Mesenchymal stem cell (in vitro differentiated cells and primary cell): ENCODE results near the gene ADAMTSL3.

Experiments
- DNase-seq: peaks from one replicate; pipeline ENCODE4 v3.0.0-alpha.2; 2013
- H2AFZ ChIP-seq: one replicate; pipeline ENCODE4 v1.6.1; 2013; ENCODE audit warnings: low read depth, mild to moderate bottlenecking, control low read depth, inconsistent platforms, low read length, moderate library complexity
- H2AK5ac ChIP-seq: 2 replicates; pipeline ENCODE4 v1.6.1; 2013; ENCODE audit warnings: low read length, moderate library complexity, mild to moderate bottlenecking, inconsistent platforms; ENCODE audit not compliant: severe bottlenecking
- H2BK120ac ChIP-seq: one replicate; pipeline ENCODE4 v1.6.1; 2013; ENCODE audit warnings: low read depth, mild to moderate bottlenecking, inconsistent platforms, low read length, moderate library complexity
- H2BK12ac ChIP-seq, 2 experiments: one replicate each; pipeline ENCODE4 v1.6.1; 2013; ENCODE audit warnings: inconsistent platforms in 2 of 2, low read length in 2 of 2, mild to moderate bottlenecking in 2 of 2, moderate library complexity in 2 of 2, control low read depth in 1 of 2
- H2BK15ac ChIP-seq: one replicate; pipeline ENCODE4 v1.6.1; 2013; ENCODE audit warnings: mild to moderate bottlenecking, low read depth, inconsistent platforms; ENCODE audit not compliant: poor library complexity, severe bottlenecking
- H2BK5ac ChIP-seq: 2 replicates; pipeline ENCODE4 v1.6.1; 2013; ENCODE audit warnings: low read depth, mild to moderate bottlenecking, low read length, control low read depth, inconsistent platforms; ENCODE audit not compliant: poor library complexity, severe bottlenecking
- H3K14ac ChIP-seq, 2 experiments: one replicate each; pipeline ENCODE4 v1.6.1; 2013; ENCODE audit warnings: inconsistent platforms in 2 of 2, low read length in 2 of 2, control low read depth in 1 of 2, mild to moderate bottlenecking in 1 of 2, moderate library complexity in 1 of 2
- H3K18ac ChIP-seq, 2 experiments: one replicate each; pipeline ENCODE4 v1.6.1; 2013; ENCODE audit warnings: inconsistent platforms in 2 of 2, low read length in 2 of 2, control low read depth in 1 of 2, low read depth in 1 of 2, mild to moderate bottlenecking in 1 of 2
- H3K23ac ChIP-seq, 2 experiments: one replicate each; pipeline ENCODE4 v1.6.1; 2013; ENCODE audit warnings: inconsistent platforms in 2 of 2, low read length in 2 of 2, mild to moderate bottlenecking in 2 of 2, moderate library complexity in 2 of 2, control low read depth in 1 of 2
- H3K27ac ChIP-seq: 2 replicates; pipeline ENCODE4 v1.5.1; 2013; ENCODE audit warnings: mild to moderate bottlenecking, moderate library complexity, low read length, control low read depth, inconsistent platforms; ENCODE audit not compliant: poor library complexity, severe bottlenecking
- H3K27me3 ChIP-seq, 2 experiments: 2 replicates each; pipeline versions ENCODE4 v1.6.1 to v1.7.0; 2013; ENCODE audit warnings: low read length in 2 of 2, mild to moderate bottlenecking in 2 of 2, moderate library complexity in 2 of 2, control low read depth in 1 of 2, inconsistent platforms in 1 of 2; ENCODE audit not compliant: control insufficient read depth in 1 of 2, insufficient read depth in 1 of 2
- H3K36me3 ChIP-seq, 2 experiments: 2 replicates each; pipeline versions ENCODE4 v1.6.1 to v1.7.0; 2013; ENCODE audit warnings: low read length in 2 of 2, control low read depth in 1 of 2, inconsistent platforms in 1 of 2, low read depth in 1 of 2, mild to moderate bottlenecking in 1 of 2; ENCODE audit not compliant: insufficient read depth in 2 of 2, control insufficient read depth in 1 of 2
- H3K4ac ChIP-seq, 2 experiments: one replicate each; pipeline ENCODE4 v1.6.1; 2013; ENCODE audit warnings: inconsistent platforms in 2 of 2, low read length in 2 of 2, mild to moderate bottlenecking in 2 of 2, moderate library complexity in 2 of 2, control low read depth in 1 of 2, low read depth in 1 of 2
- H3K4me1 ChIP-seq: 2 replicates; pipeline ENCODE4 v1.6.1; 2013; ENCODE audit warnings: low read depth, low read length, control low read depth; ENCODE audit not compliant: control insufficient read depth, insufficient read depth
- H3K4me2 ChIP-seq: 2 replicates; pipeline ENCODE4 v1.6.1; 2013; ENCODE audit warnings: low read length, mild to moderate bottlenecking, inconsistent platforms; ENCODE audit not compliant: poor library complexity, severe bottlenecking
- H3K4me3 ChIP-seq, 2 experiments: 2 replicates each; pipeline versions ENCODE4 v1.5.1 to v1.7.0; 2013; ENCODE audit warnings: low read length in 2 of 2, mild to moderate bottlenecking in 2 of 2, control low read depth in 1 of 2, low read depth in 1 of 2; ENCODE audit not compliant: insufficient read depth in 1 of 2
- H3K79me1 ChIP-seq: replicated peaks from 2 replicates; pipeline ENCODE4 v1.6.1; 2013; ENCODE audit warnings: mild to moderate bottlenecking, control low read depth, low read length, inconsistent platforms; ENCODE audit not compliant: poor library complexity, severe bottlenecking
- H3K9ac ChIP-seq: 2 replicates; pipeline ENCODE4 v1.7.0; 2013; ENCODE audit warnings: mild to moderate bottlenecking, low read length, moderate library complexity
- H3K9me3 ChIP-seq: 2 replicates; pipeline ENCODE4 v1.7.0; 2013; ENCODE audit warnings: mild to moderate bottlenecking, low read length; ENCODE audit not compliant: control insufficient read depth
- H4K8ac ChIP-seq: one replicate; pipeline ENCODE4 v1.6.1; 2013; ENCODE audit warnings: inconsistent platforms, mild to moderate bottlenecking, low read length, moderate library complexity
- H4K91ac ChIP-seq: one replicate; pipeline ENCODE4 v1.6.1; 2013; ENCODE audit warnings: mild to moderate bottlenecking, low read length, inconsistent platforms
- WGBS: methylation state at CpG from one replicate; pipeline ENCODE4 v1.1.7; 2013; ENCODE audit warnings: mixed read lengths; 5-methylcytosine and 5-hydroxymethylcytosine counted together

ADAMTSL3 gene

GRCh38 chr15:83695246-83695645, 41.3 kb downstream of the ADAMTSL3 start:
- no peak overlapping the region for H3K27ac ChIP-seq
- H2BK15ac ChIP-seq: no peak overlapping the region
- no peak overlapping the region for H3K4ac ChIP-seq
- H2AK5ac ChIP-seq: no peak overlapping the region
- H2BK120ac ChIP-seq: no peak overlapping the region
- no peak overlapping the region for H3K9ac ChIP-seq
- H2BK5ac ChIP-seq: no peak overlapping the region
- 5% methylated on average over 2 of the region's 3 CpGs for WGBS
- peak; percentile 40 for DNase-seq
- no peak overlapping the region for H2AFZ ChIP-seq
- H3K4me1 ChIP-seq: peaks cover 2% of the 10 kb centered on the region
- peak overlapping the region; percentile 3 for H4K91ac ChIP-seq
- H2BK12ac ChIP-seq: peak overlapping the region; percentile 4 to 47
- H3K79me1 ChIP-seq: no peaks in the 10 kb centered on the region
- no peak overlapping the region for H3K4me3 ChIP-seq
- no peak overlapping the region for H3K23ac ChIP-seq
- no peak overlapping the region for H3K4me2 ChIP-seq
- peak overlapping the region in 1 of 2 experiments; percentile 44 for H3K18ac ChIP-seq
- no peaks in the 10 kb centered on the region for H3K9me3 ChIP-seq
- H3K36me3 ChIP-seq: no peaks in the 10 kb centered on the region
- H4K8ac ChIP-seq: peak overlapping the region; percentile 21
- H3K27me3 ChIP-seq: no peaks in the 10 kb centered on the region
- H3K14ac ChIP-seq: no peak overlapping the region

DNA sequence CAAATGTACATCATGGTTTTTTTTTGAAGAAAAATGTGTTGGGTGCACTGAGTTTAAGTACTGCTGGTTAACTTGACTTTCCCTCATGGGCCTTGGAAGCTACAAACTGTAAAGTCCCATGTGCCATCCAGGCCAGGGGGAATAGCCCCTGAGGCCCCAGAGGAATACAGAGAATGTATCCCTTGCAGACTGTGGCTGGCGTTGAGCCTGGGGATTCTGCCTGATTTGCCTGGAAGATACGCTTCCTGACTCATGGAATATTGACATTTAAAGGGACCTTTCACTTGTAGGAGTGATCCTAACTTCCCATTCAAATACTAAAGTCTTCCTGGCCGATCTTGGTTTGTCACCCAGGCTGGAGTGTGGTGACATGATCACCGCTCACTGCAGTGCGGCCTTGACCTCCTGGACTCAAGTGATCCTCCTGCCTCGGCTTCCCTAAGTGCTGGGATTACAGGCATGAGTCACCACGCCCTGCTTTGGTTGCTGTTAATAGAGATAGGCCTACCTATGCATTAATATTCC, 42.0 kb downstream of the ADAMTSL3 start:
- H4K91ac ChIP-seq: peak overlapping the region; percentile 45
- H3K4me3 ChIP-seq: no peak overlapping the region
- H3K14ac ChIP-seq: no peak overlapping the region
- H3K9ac ChIP-seq: no peak overlapping the region
- H3K27ac ChIP-seq: no peak overlapping the region
- no peak overlapping the region for H3K23ac ChIP-seq
- H3K27me3 ChIP-seq: no peaks in the 10 kb centered on the region
- peak overlapping the region; percentile 49 for H2BK15ac ChIP-seq
- DNase-seq: no peak
- H2AK5ac ChIP-seq: no peak overlapping the region
- no peak overlapping the region for H3K18ac ChIP-seq
- H4K8ac ChIP-seq: no peak overlapping the region
- H3K36me3 ChIP-seq: no peaks in the 10 kb centered on the region
- H2BK5ac ChIP-seq: no peak overlapping the region
- peak overlapping the region; percentile 45 to 51 for H2BK12ac ChIP-seq
- no peak overlapping the region for H3K4me2 ChIP-seq
- no peaks in the 10 kb centered on the region for H3K9me3 ChIP-seq
- no peak overlapping the region for H3K4ac ChIP-seq
- H3K79me1 ChIP-seq: no peaks in the 10 kb centered on the region
- H2AFZ ChIP-seq: no peak overlapping the region
- H2BK120ac ChIP-seq: no peak overlapping the region
- peaks cover 2% of the 10 kb centered on the region for H3K4me1 ChIP-seq
- 68% methylated on average over 7 of the region's 7 CpGs for WGBS

DNA sequence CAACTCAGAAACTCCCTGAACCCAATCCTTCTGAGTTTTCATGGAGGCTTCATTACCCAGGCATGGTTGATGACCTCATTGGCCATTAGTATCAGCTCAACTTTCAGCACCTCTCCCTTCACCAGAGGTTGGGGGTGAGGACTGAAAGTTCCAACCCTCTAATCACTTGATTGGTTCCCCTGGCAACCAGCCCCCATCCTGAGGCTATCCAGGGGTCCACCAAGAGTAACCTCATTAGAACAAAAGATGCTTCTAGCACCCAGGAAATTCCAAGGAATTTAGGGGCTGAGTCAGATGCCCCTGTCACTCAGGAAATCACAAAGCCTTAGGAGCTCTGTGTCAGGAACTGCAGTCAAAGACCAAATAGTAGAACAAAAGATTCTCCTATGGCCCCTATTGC, 43.8 kb downstream of the ADAMTSL3 start:
- H4K91ac ChIP-seq: no peak overlapping the region
- peaks cover 2% of the 10 kb centered on the region for H3K4me1 ChIP-seq
- H3K23ac ChIP-seq: no peak overlapping the region
- H3K4ac ChIP-seq: no peak overlapping the region
- H3K14ac ChIP-seq: no peak overlapping the region
- no peaks in the 10 kb centered on the region for H3K79me1 ChIP-seq
- H2AK5ac ChIP-seq: no peak overlapping the region
- peak overlapping the region in 1 of 2 experiments; percentile 49 for H3K18ac ChIP-seq
- H2BK15ac ChIP-seq: no peak overlapping the region
- DNase-seq: no peak
- no peak overlapping the region for H3K4me3 ChIP-seq
- no peak overlapping the region for H2BK12ac ChIP-seq
- no peaks in the 10 kb centered on the region for H3K36me3 ChIP-seq
- no peak overlapping the region for H2BK5ac ChIP-seq
- no peak overlapping the region for H2BK120ac ChIP-seq
- H3K4me2 ChIP-seq: no peak overlapping the region
- no peaks in the 10 kb centered on the region for H3K9me3 ChIP-seq
- H3K27ac ChIP-seq: no peak overlapping the region
- H2AFZ ChIP-seq: no peak overlapping the region
- H4K8ac ChIP-seq: no peak overlapping the region
- no peaks in the 10 kb centered on the region for H3K27me3 ChIP-seq
- no peak overlapping the region for H3K9ac ChIP-seq

DNA sequence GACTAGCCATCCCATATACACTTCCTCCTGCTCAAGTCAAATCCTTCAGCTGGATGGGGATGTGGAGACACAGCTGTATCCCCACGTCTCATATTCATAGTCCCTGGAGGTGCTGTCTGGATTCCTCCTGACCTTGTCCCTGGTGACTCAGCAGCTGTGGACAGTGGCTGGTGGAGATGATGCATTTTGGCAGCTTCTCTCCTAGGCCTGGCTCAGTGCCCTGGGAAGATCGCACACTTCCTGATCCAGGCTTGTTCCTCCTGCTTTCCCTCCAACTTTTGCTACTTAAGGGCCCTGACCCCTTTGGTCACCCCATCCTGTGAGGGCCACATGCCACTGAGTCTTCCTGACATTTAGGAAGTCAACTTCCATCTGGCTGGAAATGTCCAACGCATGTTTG, 44.4 kb downstream of the ADAMTSL3 start:
- H2AFZ ChIP-seq: no peak overlapping the region

More for the DNA sequence above, 44.4 kb downstream of the ADAMTSL3 start:
- H3K18ac ChIP-seq: no peak overlapping the region
- no peaks in the 10 kb centered on the region for H3K36me3 ChIP-seq
- no peak overlapping the region for H3K4me2 ChIP-seq
- no peak overlapping the region for H3K9ac ChIP-seq
- H3K9me3 ChIP-seq: no peaks in the 10 kb centered on the region
- H3K23ac ChIP-seq: no peak overlapping the region
- no peak overlapping the region for H2BK120ac ChIP-seq
- H2BK12ac ChIP-seq: no peak overlapping the region
- no peak overlapping the region for H4K91ac ChIP-seq
- WGBS: 64% methylated on average over 3 of the region's 3 CpGs
- H3K14ac ChIP-seq: peak overlapping the region in 1 of 2 experiments; percentile 68
- H2BK5ac ChIP-seq: no peak overlapping the region
- no peaks in the 10 kb centered on the region for H3K27me3 ChIP-seq
- peak overlapping the region in 1 of 2 experiments; percentile 0 for H3K4me3 ChIP-seq
- H2AK5ac ChIP-seq: no peak overlapping the region
- H2BK15ac ChIP-seq: no peak overlapping the region
- H3K79me1 ChIP-seq: no peaks in the 10 kb centered on the region
- H4K8ac ChIP-seq: no peak overlapping the region
- H3K27ac ChIP-seq: no peak overlapping the region
- DNase-seq: peak; percentile 52
- H3K4me1 ChIP-seq: peaks cover 2% of the 10 kb centered on the region
- H3K4ac ChIP-seq: no peak overlapping the region
